Hematopoietic multipotent progenitor cell treated with erythropoietin and hydrocortisone succinate and interleukin-3 and kit ligand, for 15 days (in vitro differentiated cells): ENCODE data around the gene EBI3.
A peak's percentile ranks its signal among the peaks of the same experiment; 100 is the strongest.
"Not testable (repeated sequence)": the region's sequence is repeated elsewhere in the genome, so short reads cannot be mapped to it uniquely, and the experiment has no call there.

Experiments
- DNase-seq: peaks from one replicate; pipeline ENCODE4 v3.0.0-alpha.2; 2015; ENCODE audit warnings: low spot score

The EBI3 gene

GRCh38 chr19:4229179-4229931 is at the start of gene EBI3:
Gene EBI3 (plus strand): TSS chr19:4229523. CDS start chr19:4229551, 28 bp downstream.
- no peak for DNase-seq

- peak; percentile 78 for DNase-seq
These were observed 48.2 kb upstream of the EBI3 start for GRCh38 chr19:4181053-4181508.

- peak; percentile 96 for DNase-seq
These were observed 47.1 kb upstream of the EBI3 start, which contains the start of the genes ANKRD24 and SIRT6 for GRCh38 chr19:4182084-4182810. Gene ANKRD24 (plus strand): TSS chr19:4182689. CDS start chr19:4186426, 3,737 bp downstream. Gene SIRT6 (minus strand): TSS chr19:4182563. CDS start chr19:4182539, 24 bp downstream.

GRCh38 chr19:4183967-4184717 is 45.2 kb upstream of the EBI3 start:
- no peak for DNase-seq

GRCh38 chr19:4184718-4185352 is 44.5 kb upstream of the EBI3 start:
- no peak for DNase-seq

GRCh38 chr19:4185413-4186086 is 43.8 kb upstream of the EBI3 start:
- DNase-seq = no peak

GRCh38 chr19:4186087-4186993 is 43.0 kb upstream of the EBI3 start:
- DNase-seq = peak; percentile 84

- DNase-seq = no peak
These were observed 41.8 kb upstream of the EBI3 start for GRCh38 chr19:4187313-4188122.

- no peak for DNase-seq
These were observed 39.7 kb upstream of the EBI3 start for GRCh38 chr19:4189641-4190040.

GRCh38 chr19:4192537-4192936 is 36.8 kb upstream of the EBI3 start:
- not testable (repeated sequence) for DNase-seq

GRCh38 chr19:4194353-4194752 is 35.0 kb upstream of the EBI3 start:
- DNase-seq = no peak

- no peak for DNase-seq
These were observed 33.3 kb upstream of the EBI3 start for GRCh38 chr19:4196009-4196408.

- no peak for DNase-seq
These were observed 32.7 kb upstream of the EBI3 start for GRCh38 chr19:4196587-4197148.

- DNase-seq = no peak
These were observed 32.1 kb upstream of the EBI3 start for GRCh38 chr19:4197228-4197624.

- no peak for DNase-seq
These were observed 31.5 kb upstream of the EBI3 start for GRCh38 chr19:4197625-4198466.

- DNase-seq = no peak
These were observed 30.7 kb upstream of the EBI3 start for GRCh38 chr19:4198467-4199126.

- DNase-seq = no peak
These were observed 29.5 kb upstream of the EBI3 start for GRCh38 chr19:4199699-4200293.
